ENCODE data around the gene CXCL10.

CXCL10 gene

GRCh38 chr4:76029300-76029699, 6.0 kb upstream of the CXCL10 start:
- TF ChIP-seq, protein P1, sequence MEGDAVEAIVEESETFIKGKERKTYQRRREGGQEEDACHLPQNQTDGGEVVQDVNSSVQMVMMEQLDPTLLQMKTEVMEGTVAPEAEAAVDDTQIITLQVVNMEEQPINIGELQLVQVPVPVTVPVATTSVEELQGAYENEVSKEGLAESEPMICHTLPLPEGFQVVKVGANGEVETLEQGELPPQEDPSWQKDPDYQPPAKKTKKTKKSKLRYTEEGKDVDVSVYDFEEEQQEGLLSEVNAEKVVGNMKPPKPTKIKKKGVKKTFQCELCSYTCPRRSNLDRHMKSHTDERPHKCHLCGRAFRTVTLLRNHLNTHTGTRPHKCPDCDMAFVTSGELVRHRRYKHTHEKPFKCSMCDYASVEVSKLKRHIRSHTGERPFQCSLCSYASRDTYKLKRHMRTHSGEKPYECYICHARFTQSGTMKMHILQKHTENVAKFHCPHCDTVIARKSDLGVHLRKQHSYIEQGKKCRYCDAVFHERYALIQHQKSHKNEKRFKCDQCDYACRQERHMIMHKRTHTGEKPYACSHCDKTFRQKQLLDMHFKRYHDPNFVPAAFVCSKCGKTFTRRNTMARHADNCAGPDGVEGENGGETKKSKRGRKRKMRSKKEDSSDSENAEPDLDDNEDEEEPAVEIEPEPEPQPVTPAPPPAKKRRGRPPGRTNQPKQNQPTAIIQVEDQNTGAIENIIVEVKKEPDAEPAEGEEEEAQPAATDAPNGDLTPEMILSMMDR (conservative IDR thresholded peaks at IDR 0.05; ENCODE audit: low read depth), result no peak
- CTCF ChIA-PET, result no interaction called here
- H3K27ac ChIP-seq, result no peak overlapping the region
- POLR2A ChIA-PET (ENCODE audit: low non-redundant PET), result no interaction called here
- no peak for DNase-seq (ENCODE audit: low spot score)

- POLR2A ChIA-PET (ENCODE audit: low non-redundant PET), result no interaction called here
- no peak for DNase-seq (ENCODE audit: low spot score)
- TF ChIP-seq, protein P1 (conservative IDR thresholded peaks at IDR 0.05; ENCODE audit: low read depth), result no peak
- H3K27ac ChIP-seq, result no peak overlapping the region
- CTCF ChIA-PET, result no interaction called here
Observed at GRCh38 chr4:76028350-76028765, 5.1 kb upstream of the CXCL10 start.

- TF ChIP-seq, protein P1 (conservative IDR thresholded peaks at IDR 0.05; ENCODE audit: low read depth), result no peak
- ChIA-PET POLR2A (ENCODE audit: low non-redundant PET) (no interaction called here), CTCF (interaction anchor here (0.6 to 1.0 kb wide), 2 partner anchors 36 to 82 kb away, joined by 3 to 4 read pairs; no protein-coding TSS in a partner anchor)
- no peak for DNase-seq (ENCODE audit: low spot score)
- no peak overlapping the region for H3K27ac ChIP-seq
Observed at GRCh38 chr4:76024065-76024464, 768 bp upstream of the CXCL10 start.

DNA sequence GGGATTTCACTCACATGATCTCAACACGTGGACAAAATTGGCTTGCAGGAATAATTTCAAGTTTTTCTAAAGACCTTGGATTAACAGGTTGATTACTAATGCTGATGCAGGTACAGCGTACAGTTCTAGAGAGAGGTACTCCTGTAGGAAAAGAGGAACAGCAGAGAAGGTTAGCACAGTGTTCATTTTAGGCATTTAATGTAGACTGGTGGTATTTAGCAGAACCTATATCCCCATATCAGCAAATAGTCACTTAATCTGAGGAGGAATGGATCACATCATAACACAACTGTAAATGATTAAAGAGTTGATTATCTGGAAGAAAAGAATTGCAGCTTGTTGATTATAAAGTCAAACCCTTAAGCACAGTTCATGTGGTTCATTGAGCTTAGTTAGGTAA, 620 bp downstream of the CXCL10 start:
- POLR2A ChIA-PET (ENCODE audit: low non-redundant PET), result no interaction called here
- CTCF ChIA-PET, result no interaction called here
- DNase-seq (ENCODE audit: low spot score), result no peak
- TF ChIP-seq, protein P1 (conservative IDR thresholded peaks at IDR 0.05; ENCODE audit: low read depth), result no peak
- H3K27ac ChIP-seq, result no peak overlapping the region

- ChIA-PET POLR2A (ENCODE audit: low non-redundant PET) (no interaction called here), CTCF (no interaction called here)
- TF ChIP-seq, protein P1 (conservative IDR thresholded peaks at IDR 0.05; ENCODE audit: low read depth), result no peak
- no peak overlapping the region for H3K27ac ChIP-seq
- no peak for DNase-seq (ENCODE audit: low spot score)
Observed at GRCh38 chr4:76022031-76022430, 1.3 kb downstream of the CXCL10 start.

DNA sequence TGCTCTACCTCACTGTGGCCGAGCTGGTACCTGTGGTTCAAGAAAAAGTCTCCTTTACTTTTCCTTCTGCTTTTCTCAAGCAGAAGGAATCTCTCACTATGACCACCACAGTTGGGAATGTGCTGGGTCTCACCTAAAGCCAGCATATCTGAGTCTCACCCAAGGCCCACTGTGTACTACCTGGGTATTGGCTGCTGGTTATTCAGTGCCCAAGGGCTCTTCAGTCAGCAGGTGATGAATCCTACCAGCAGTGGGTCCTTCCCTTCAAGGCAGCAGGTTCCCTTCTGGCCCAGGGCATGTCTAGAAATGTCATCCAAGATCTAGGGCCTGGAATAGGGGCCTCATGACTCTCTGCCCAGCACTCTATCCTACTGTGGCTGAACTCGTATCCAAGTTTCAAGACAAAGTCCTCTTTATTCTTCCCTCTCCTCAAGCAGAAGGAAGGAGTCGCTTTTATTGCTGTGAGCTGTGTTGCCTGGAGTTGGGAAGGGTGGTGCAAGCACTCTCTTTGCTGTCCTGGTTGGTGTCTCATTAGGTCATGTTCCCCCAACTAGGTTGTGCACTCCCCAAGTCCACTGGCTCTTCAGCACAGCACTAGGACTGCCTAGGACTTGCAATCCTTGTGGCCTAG, 6.1 kb downstream of the CXCL10 start:
- ChIA-PET CTCF (no interaction called here), POLR2A (ENCODE audit: low non-redundant PET) (no interaction called here)
- no peak overlapping the region for H3K27ac ChIP-seq

More for the DNA sequence above, 6.1 kb downstream of the CXCL10 start:
- TF ChIP-seq, protein P1 (conservative IDR thresholded peaks at IDR 0.05; ENCODE audit: low read depth), result no peak
- no peak for DNase-seq (ENCODE audit: low spot score)
